Pancreas (tissue), 10 donors: ENCODE results near the gene LMNTD2. TPM values are rescaled to one million over a fixed set of nuclear protein-coding genes. Genes with fewer than 3 reads are reported as not detected.

Experiments used
- ATAC-seq, 4 donors: fragments of 200-7000 bp; cut with Tn5 transposase; one replicate each; pipeline versions ENCODE4 v1.8.0 to v1.9.1; 2020; ENCODE audit warnings: mild to moderate bottlenecking in 4 of 4, moderate library complexity in 4 of 4
- DNase-seq, 6 donors: peaks; one replicate each; pipeline ENCODE4 v3.0.0-alpha.2; 2020
- FAIRE-seq: peaks from 2 replicates; lab custom pipeline; 2012; peaks lifted over from hg19 to GRCh38; lab: Jason Lieb, UNC
- H3K27ac ChIP-seq, 4 donors: fragments of 200-600 bp; sonication (generic); 1 replicate in 3 of 4; 2 replicates in 1 of 4; pipeline versions ENCODE4 v1.5.0 to v1.8.0; 2020
- H3K27me3 ChIP-seq, 4 donors: fragments of 200-600 bp; one replicate each; pipeline ENCODE4 v1.8.0; 2021
- H3K36me3 ChIP-seq, 3 donors: fragments of 200-600 bp; sonication (generic) in 1 of 3; one replicate each; pipeline versions ENCODE4 v1.5.0 to v1.8.0; 2020 to 2021
- H3K4me1 ChIP-seq, 3 donors: fragments of 200-600 bp; one replicate each; pipeline ENCODE4 v1.8.0; 2021
- H3K4me3 ChIP-seq, 4 donors: fragments of 200-600 bp; sonication (generic) in 2 of 4; one replicate each; pipeline versions ENCODE4 v1.5.0 to v1.8.0; 2020 to 2021
- H3K9me3 ChIP-seq, 4 donors: fragments of 200-600 bp; one replicate each; pipeline ENCODE4 v1.8.0; 2021
- CTCF ChIP-seq, 4 donors: fragments of 200-600 bp; sonication (generic) in 3 of 4; IDR thresholded peaks; one replicate each; pipeline versions ENCODE4 v1.5.0 to v1.8.0; 2021; ENCODE audit warnings: antibody characterized with exemption in 4 of 4
- WGBS, 2 donors: extraction: QIAGEN DNeasy Blood & Tissue Kit; methylation state at CpG; one replicate each; pipeline ENCODE4 v1.1.7; 2013; 5-methylcytosine and 5-hydroxymethylcytosine counted together
- intact Hi-C, 3 donors: fragments of 100-400 bp; cut with DNase I; formaldehyde crosslinking; loops; one replicate each; pipeline versions ENCODE4 v1.11.1 to v1.14.2; 2022
- polyA plus RNA-seq, 2 donors: library from polyadenylated mRNA; stranded (reverse); fragments of 200-250 nt; gene quantifications; one replicate each; pipeline ENCODE4 v1.2.3, GENCODE V29; 2013
- total RNA-seq, 6 donors: library from RNA; stranded (reverse); fragmentation: NEBNext Ultra II Directional in 4 of 6; extraction: Animal tissue kit (Norgen Biotek cat#: 25700) in 4 of 6; gene quantifications; one replicate each; pipeline versions ENCODE4 v1.2.1 to v1.2.4, GENCODE V29; 2021 to 2023
- donor health status: healthy with polysubstance abuse.
- donor health status: DM: no; HTN: no; CAD: no; lungs with moderate emphysema.
- donor health status: DM: no; HTN: no; CAD: no.
- donor health status: control.
- donor health status: control.
- donor health status: Bipolar disorder and iron deficiency.
- donor health status: DM: yes; HTN: yes; CAD: no.
- donor health status: DM: no; HTN: no; CAD: no.
- donor health status: DM: no; HTN: no; CAD: no.
- donor health status: DM: yes; HTN: yes; CAD: no.

LMNTD2 gene
- total and polyA plus RNA-seq, 8 donors: 2.7 to 24.2 (median 5.9) TPM

- no peaks in the 10 kb centered on the region for H3K27me3 ChIP-seq
- WGBS, 2 donors: 86 to 93% methylated on average over 11 of the region's 11 CpGs
- TF ChIP-seq CTCF (IDR thresholded peaks at IDR 0.05): no peak
- ATAC-seq (no peak), DNase-seq (peak in 1 of 6 donors; percentile 67), FAIRE-seq (no peak)
- H3K9me3 ChIP-seq: no peaks in the 10 kb centered on the region
- H3K4me1 ChIP-seq: no peaks in the 10 kb centered on the region
- H3K4me3 ChIP-seq: no peak overlapping the region
- no peaks in the 10 kb centered on the region for H3K36me3 ChIP-seq
- intact Hi-C loops: no loop called here
- H3K27ac ChIP-seq: no peak overlapping the region
Observed at GRCh38 chr11:545171-545570, 15.4 kb downstream of the LMNTD2 start.

DNA sequence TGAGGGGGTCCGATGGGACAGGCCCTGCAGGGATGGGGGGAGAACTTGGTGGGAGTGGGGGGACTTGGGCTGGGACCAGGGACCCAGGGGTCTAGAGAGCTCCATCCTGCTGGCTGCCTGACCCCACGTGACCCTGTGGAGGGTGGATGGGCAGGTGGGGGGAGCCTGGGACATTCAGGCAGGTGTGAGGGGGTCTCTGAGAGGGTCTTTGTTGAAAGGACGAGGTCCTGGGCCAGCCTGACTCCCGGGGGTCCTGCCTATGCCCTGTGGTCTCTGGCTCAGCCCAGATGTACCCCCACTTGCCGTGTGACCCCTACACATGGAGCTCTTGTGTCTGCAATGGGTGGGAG is 15.7 kb downstream of the LMNTD2 start:
- DNase-seq: peak in 1 of 6 donors; percentile 68
- Histone ChIP-seq H3K4me3 (no peak overlapping the region), H3K27me3 (no peaks in the 10 kb centered on the region), H3K4me1 (no peaks in the 10 kb centered on the region), H3K9me3 (no peaks in the 10 kb centered on the region), H3K27ac (no peak overlapping the region), H3K36me3 (no peaks in the 10 kb centered on the region)
- no peak for TF ChIP-seq CTCF (IDR thresholded peaks at IDR 0.05)
- 61 to 77% methylated on average over 4 to 5 of the region's 5 CpGs for WGBS, 2 donors
- ATAC-seq: no peak
- intact Hi-C loops: no loop called here
- no peak for FAIRE-seq

DNA sequence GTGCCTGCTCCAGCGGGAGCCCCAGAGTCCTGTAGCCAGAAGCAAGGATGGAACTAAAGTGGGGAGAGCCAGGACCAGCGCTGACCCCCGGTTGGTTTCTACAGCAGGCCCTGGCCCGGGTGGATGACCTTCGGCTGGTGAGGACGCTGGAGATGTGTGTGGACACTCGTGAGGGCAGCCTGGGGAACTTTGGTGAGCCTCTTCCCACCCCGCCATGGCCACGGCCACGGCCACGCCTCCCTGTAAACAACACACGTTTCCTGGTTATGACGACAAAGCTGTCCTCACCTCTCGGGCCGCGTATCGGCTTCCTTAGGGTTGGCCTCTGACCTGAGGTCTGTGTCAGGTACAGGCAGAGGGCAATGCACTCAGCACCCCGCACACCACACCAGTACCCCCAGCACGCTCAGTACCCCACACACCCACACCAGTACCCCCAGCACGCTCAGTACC is 19.1 kb downstream of the LMNTD2 start:
- ATAC-seq (no peak), FAIRE-seq (no peak), DNase-seq (peak in 2 of 6 donors; percentile 25 to 68)
- intact Hi-C loops: no loop called here
- no peak for TF ChIP-seq CTCF (IDR thresholded peaks at IDR 0.05)
- Histone ChIP-seq H3K27ac (no peak overlapping the region), H3K4me1 (peaks cover 5 to 12% (median 6%) of the 10 kb centered on the region in 3 donors), H3K36me3 (no peaks in the 10 kb centered on the region), H3K4me3 (no peak overlapping the region), H3K27me3 (no peaks in the 10 kb centered on the region), H3K9me3 (no peaks in the 10 kb centered on the region)
- 87 to 89% methylated on average over 19 to 20 of the region's 20 CpGs for WGBS, 2 donors

DNA sequence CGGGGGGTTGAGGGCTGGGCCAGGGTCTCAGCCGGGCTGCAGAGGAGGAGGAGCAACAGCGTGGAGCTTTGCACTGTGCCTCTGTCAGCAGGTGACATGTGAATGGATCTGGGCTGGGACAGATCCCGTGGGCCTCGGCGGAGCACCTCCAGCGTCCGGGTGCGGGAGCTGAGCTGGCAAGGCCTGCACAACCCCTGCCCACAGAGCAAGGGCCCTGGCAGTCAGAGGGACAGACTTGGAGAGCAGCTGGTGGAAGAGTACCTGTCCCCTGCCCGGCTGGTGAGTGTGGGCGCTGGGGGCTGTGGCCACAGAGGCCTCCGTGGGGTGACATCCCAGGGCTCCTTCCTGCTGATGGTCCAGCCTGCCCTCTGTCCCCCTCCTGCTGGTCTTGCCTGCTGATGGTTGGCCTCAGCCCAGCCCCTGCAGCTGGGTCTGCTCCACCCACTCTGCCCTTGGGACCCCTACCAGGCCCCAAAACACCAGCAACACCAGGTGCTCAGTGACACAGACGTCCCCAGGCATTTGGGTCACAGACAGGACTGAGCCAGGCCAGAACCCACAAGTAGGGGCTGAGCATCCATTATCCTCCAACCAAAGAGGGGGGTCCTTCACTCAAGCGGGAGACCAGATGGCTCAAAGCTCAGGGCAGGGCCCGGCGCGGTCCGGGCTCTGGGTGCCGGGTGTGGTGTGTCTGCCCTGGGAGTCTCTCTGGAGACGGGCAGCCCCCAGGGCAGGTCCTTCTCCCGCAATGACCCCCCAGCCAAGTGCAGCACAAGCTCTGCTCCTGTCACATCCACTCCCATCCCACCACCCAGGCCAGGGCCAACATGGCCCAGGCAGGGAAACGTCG is 19.7 kb downstream of the LMNTD2 start:
- Histone ChIP-seq H3K27ac (no peak overlapping the region), H3K36me3 (no peaks in the 10 kb centered on the region), H3K27me3 (no peaks in the 10 kb centered on the region), H3K9me3 (no peaks in the 10 kb centered on the region), H3K4me3 (no peak overlapping the region), H3K4me1 (peaks cover 5 to 15% (median 6%) of the 10 kb centered on the region in 3 donors)
- DNase-seq: peak in 2 of 6 donors; percentile 6 to 36
- FAIRE-seq: no peak
- WGBS, 2 donors: 89 to 93% methylated on average over 23 of the region's 23 CpGs
- no peak for ATAC-seq
- intact Hi-C loops: no loop called here
- TF ChIP-seq CTCF (IDR thresholded peaks at IDR 0.05): no peak

DNA sequence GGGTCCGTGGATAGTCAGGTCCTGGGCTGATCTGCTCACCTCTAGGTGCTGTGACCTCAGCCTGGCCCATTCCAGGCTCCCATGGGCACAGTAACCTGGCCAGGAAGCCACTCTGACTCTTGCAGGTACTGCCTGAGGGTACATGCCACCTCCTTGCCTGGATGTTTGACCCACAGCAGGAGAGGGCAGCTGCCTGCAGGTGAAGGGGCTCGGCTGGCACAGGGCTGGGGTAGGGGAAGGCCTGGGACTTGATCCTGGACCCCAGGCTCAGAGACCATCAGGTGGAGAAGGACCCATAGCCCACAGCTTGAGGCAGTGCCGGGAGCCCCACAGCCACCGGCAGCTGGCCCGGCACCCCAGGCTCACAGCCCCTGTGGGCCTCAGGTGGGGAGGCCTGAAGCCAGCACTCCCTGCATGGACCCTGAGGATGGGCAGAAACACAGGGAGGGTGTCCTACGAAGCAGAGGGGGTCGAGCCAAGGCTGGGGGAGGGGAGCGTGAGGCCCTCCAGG is 20.5 kb downstream of the LMNTD2 start:
- no peaks in the 10 kb centered on the region for H3K27me3 ChIP-seq

More for the DNA sequence above, 20.5 kb downstream of the LMNTD2 start:
- Histone ChIP-seq H3K4me3 (no peak overlapping the region), H3K36me3 (no peaks in the 10 kb centered on the region), H3K9me3 (no peaks in the 10 kb centered on the region), H3K27ac (no peak overlapping the region), H3K4me1 (peaks cover 5 to 15% (median 6%) of the 10 kb centered on the region in 3 donors)
- DNase-seq (peak in 3 of 6 donors; percentile 7 to 77 (median 34)), FAIRE-seq (no peak), ATAC-seq (no peak)
- 84 to 89% methylated on average over 8 of the region's 8 CpGs for WGBS, 2 donors
- intact Hi-C loops: no loop called here
- no peak for TF ChIP-seq CTCF (IDR thresholded peaks at IDR 0.05)
